HEK293 (cell line): Measurements from ENCODE around the gene RANBP2.

Experiments
- CTCF ChIP-seq: fragments of 450-650 bp; formaldehyde crosslinking; IDR thresholded peaks from 2 replicates; pipeline ENCODE4 v1.5.1; 2016; ENCODE audit warnings: missing biosample characterization, missing genetic modification characterization
- PBX3 ChIP-seq: sonication (generic); formaldehyde crosslinking; IDR thresholded peaks from 2 replicates; pipeline ENCODE4 v1.8.1; 2022; ENCODE audit warnings: mild to moderate bottlenecking, moderate library complexity, missing genetic modification reagents
- ZNF174 ChIP-seq: fragments of 450-650 bp; formaldehyde crosslinking; IDR thresholded peaks from 2 replicates; pipeline ENCODE4 v1.5.0; 2017; ENCODE audit warnings: missing biosample characterization, mild to moderate bottlenecking, missing genetic modification characterization
- ZNF19 ChIP-seq: fragments of 450-650 bp; formaldehyde crosslinking; IDR thresholded peaks from 2 replicates; pipeline ENCODE4; 2016; ENCODE audit warnings: missing biosample characterization, missing genetic modification characterization, low read depth
- ZNF248 ChIP-seq: fragments of 450-650 bp; formaldehyde crosslinking; IDR thresholded peaks from 2 replicates; pipeline ENCODE4 v1.5.1; 2017; ENCODE audit warnings: missing biosample characterization, missing genetic modification characterization
- ZNF37A ChIP-seq: fragments of 450-650 bp; IDR thresholded peaks from 2 replicates; pipeline ENCODE4 v1.5.1; 2018; ENCODE audit warnings: missing biosample characterization, missing genetic modification characterization
- ZNF48 ChIP-seq: fragments of 450-650 bp; formaldehyde crosslinking; IDR thresholded peaks from 2 replicates; pipeline ENCODE4 v1.5.1; 2016; ENCODE audit warnings: missing biosample characterization, missing genetic modification characterization
- ZNF518A ChIP-seq: fragments of 450-650 bp; formaldehyde crosslinking; conservative IDR thresholded peaks from 2 replicates; pipeline ENCODE4 v1.5.1; 2016; ENCODE audit warnings: low read depth, missing biosample characterization, missing genetic modification characterization

DNA sequence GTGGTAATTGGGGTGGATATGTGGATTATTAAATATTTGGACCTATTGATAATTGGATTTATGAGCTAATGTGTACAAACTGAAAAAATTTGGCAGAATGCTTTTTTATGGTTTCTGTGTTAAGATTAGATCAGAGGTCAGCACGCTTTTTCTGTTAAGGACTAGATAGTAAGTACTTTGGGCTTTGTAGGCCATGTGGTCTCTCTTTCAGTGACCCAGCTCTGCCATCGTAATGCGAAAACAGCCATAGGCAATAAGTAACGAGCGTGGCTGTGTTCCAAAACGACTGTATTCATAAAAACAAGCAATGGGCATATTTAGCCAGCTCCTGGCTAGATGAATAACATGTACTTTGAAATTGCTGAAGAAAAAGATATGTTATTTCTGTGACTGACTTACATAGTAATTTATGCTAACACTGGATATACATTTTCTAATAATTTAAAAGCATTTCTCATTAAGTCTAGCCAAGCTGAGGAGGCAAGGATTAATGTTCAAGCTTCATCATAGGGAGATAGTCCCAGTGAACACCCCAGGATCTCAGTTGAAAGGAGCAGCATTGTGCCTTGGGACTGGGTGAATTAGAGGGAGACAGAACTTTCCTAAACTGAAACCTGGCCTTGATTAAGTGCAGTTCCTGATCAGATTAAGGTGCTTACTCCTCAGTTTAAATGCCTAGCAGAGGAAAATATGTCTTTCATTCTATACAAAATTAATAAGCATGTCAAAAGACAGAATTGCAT, 87.3 kb downstream of the RANBP2 start:
- no peak for TF ChIP-seq ZNF37A
- no peak for TF ChIP-seq CTCF (tag by site-specific recombination)
- no peak for TF ChIP-seq ZNF174
- TF ChIP-seq ZNF518A (tag by site-specific recombination): no peak
- no peak for TF ChIP-seq ZNF248 (tag by site-specific recombination)
- no peak for TF ChIP-seq ZNF19 (tag by site-specific recombination)
- TF ChIP-seq ZNF48 (tag by site-specific recombination): no peak
- TF ChIP-seq PBX3 (CRISPR knock-in tag): no peak
